Muscle of leg (tissue), 11 donors: ENCODE results near the gene DYSF. TPM values are rescaled to one million over a fixed set of nuclear protein-coding genes. Genes with fewer than 3 reads are reported as not detected.

Source experiments
- DNase-seq: peaks from one replicate; pipeline ENCODE4 v3.0.0; 2013
- H3K27ac ChIP-seq: one replicate; pipeline ENCODE4 v1.5.1; 2013; ENCODE audit warnings: mild to moderate bottlenecking, low read length, control low read depth
- H3K27me3 ChIP-seq: one replicate; pipeline ENCODE4 v1.6.1; 2013; ENCODE audit warnings: low read length; ENCODE audit not compliant: control insufficient read depth, insufficient read depth
- H3K36me3 ChIP-seq: one replicate; pipeline ENCODE4 v1.6.1; 2013; ENCODE audit warnings: low read length; ENCODE audit not compliant: control insufficient read depth, insufficient read depth
- H3K4me1 ChIP-seq: one replicate; pipeline ENCODE4 v1.6.1; 2013; ENCODE audit warnings: low read length; ENCODE audit not compliant: control insufficient read depth, insufficient read depth
- H3K4me3 ChIP-seq: one replicate; pipeline ENCODE4 v1.5.1; 2013; ENCODE audit warnings: low read length, control low read depth
- H3K9me3 ChIP-seq: replicated peaks from 2 replicates; pipeline ENCODE4 v1.6.1; 2013; ENCODE audit warnings: low read depth, low read length; ENCODE audit not compliant: control insufficient read depth
- WGBS: methylation state at CpG from one replicate; pipeline ENCODE4 v1.1.5; 2013; ENCODE audit warnings: missing lambda C conversion rate; ENCODE audit not compliant: insufficient coverage; 5-methylcytosine and 5-hydroxymethylcytosine counted together
- polyA plus RNA-seq, 8 donors: library from polyadenylated mRNA; unstranded; fragments of 120-200 nt; gene quantifications; one replicate each; pipeline versions ENCODE4 v1.2.1 to v1.2.3, GENCODE V29; 2013; ENCODE audit warnings: inconsistent platforms in 1 of 8, low replicate concordance in 1 of 8; ENCODE audit not compliant: insufficient read length in 8 of 8, insufficient read depth in 1 of 8
- total RNA-seq: library from RNA; stranded (reverse); fragments of 120-200 nt; gene quantifications from one replicate; pipeline ENCODE4 v1.2.4, GENCODE V29; 2013

The DYSF gene
- total and polyA plus RNA-seq, 9 donors: 51.6 to 152 (median 106) TPM

DNA sequence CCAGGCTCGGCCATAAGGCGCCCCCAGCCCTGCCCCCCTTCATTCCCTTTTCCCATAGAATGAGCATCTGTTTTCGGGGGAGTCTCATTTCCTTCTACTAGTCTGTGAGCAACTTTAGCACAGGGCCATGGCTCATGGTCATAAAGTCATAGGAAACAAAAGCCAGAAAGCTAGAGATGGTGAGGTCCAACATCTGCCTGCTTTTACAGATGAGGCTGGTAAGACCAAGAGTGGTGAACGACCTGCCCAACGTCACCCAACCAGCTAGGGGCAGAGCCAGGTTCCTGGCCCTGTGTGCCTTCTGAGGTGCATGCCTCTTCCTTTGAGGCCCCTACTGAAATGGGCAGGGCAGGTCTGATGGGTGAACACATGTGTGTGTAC, 212.7 kb downstream of the DYSF start:
- Histone ChIP-seq H3K9me3 (no peaks in the 10 kb centered on the region), H3K36me3 (peaks cover 58% of the 10 kb centered on the region), H3K4me1 (no peaks in the 10 kb centered on the region), H3K27ac (no peak overlapping the region), H3K4me3 (no peak overlapping the region), H3K27me3 (no peaks in the 10 kb centered on the region)
- 69% methylated on average over 2 of the region's 5 CpGs for WGBS
- DNase-seq: no peak

GRCh38 chr2:71667256-71668182, 214.2 kb downstream of the DYSF start:
- peaks cover 65% of the 10 kb centered on the region for H3K36me3 ChIP-seq
- DNase-seq: no peak
- no peaks in the 10 kb centered on the region for H3K27me3 ChIP-seq
- H3K27ac ChIP-seq: no peak overlapping the region
- no peaks in the 10 kb centered on the region for H3K9me3 ChIP-seq
- 65% methylated on average over 9 of the region's 15 CpGs for WGBS
- H3K4me3 ChIP-seq: no peak overlapping the region
- peaks cover 4% of the 10 kb centered on the region for H3K4me1 ChIP-seq

DNA sequence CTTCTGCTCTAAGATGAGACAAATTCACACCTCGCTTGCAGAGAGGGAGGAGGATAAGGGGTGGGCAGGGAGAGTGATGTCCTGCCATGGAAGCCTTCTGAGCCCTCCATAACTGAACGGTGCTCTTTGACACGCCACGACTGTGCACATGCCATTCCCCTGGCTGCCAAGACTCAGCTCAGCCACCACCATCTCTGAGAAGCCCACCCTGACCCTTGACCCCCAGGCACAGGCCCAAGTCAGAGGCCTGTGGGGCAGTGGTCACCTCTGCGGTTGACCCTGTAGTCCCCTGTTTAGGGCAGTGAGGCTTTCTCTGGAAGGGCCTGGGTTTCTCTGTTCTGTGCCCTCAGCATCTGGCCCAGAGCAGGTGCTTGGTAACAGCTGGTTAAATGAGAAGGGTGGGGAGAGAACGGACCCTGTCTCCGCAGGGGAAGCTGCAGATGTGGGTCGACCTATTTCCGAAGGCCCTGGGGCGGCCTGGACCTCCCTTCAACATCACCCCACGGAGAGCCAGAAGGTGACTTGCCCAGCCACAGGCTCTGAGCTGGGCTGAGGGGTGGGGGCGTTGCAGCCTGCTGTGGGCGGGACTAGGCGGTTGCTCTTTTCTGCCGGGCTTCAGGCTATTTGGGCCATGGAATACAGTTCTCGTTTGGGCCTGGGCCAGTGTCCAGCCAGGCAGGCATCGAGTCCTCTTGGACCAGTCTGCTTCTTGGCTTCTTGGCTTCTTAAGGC, 215.1 kb downstream of the DYSF start:
- H3K27me3 ChIP-seq: no peaks in the 10 kb centered on the region
- H3K4me3 ChIP-seq: no peak overlapping the region
- H3K27ac ChIP-seq: no peak overlapping the region
- DNase-seq: no peak
- no peaks in the 10 kb centered on the region for H3K9me3 ChIP-seq
- WGBS: 72% methylated on average over 8 of the region's 17 CpGs
- H3K36me3 ChIP-seq: peaks cover 69% of the 10 kb centered on the region
- H3K4me1 ChIP-seq: peaks cover 8% of the 10 kb centered on the region

DNA sequence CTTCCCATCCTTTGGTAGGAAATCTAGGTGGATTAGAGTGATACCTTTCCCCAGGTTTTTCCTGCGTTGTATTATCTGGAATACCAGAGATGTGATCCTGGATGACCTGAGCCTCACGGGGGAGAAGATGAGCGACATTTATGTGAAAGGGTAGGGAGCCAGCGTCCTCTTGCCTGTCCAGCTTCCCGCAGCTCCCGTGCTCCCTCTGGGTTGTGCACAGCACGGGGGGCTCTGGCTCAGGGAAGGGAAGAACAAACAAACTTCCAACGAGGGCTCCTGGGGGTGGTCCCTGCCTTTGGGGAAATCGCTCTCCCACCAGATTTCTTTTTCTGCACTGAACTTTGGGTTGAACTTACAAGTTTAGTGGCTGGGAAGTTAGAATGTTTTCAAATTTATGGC, 215.7 kb downstream of the DYSF start:
- Histone ChIP-seq H3K36me3 (peaks cover 69% of the 10 kb centered on the region), H3K27me3 (no peaks in the 10 kb centered on the region), H3K9me3 (no peaks in the 10 kb centered on the region), H3K4me1 (peaks cover 8% of the 10 kb centered on the region), H3K27ac (no peak overlapping the region), H3K4me3 (no peak overlapping the region)
- WGBS: 65% methylated on average over 4 of the region's 9 CpGs
- no peak for DNase-seq

- H3K4me1 ChIP-seq: peaks cover 8% of the 10 kb centered on the region
- H3K27me3 ChIP-seq: no peaks in the 10 kb centered on the region
- H3K9me3 ChIP-seq: no peaks in the 10 kb centered on the region
- no peak for DNase-seq
- H3K36me3 ChIP-seq: peaks cover 67% of the 10 kb centered on the region
- no peak overlapping the region for H3K27ac ChIP-seq
- WGBS: 89% methylated on average over 8 of the region's 8 CpGs
- H3K4me3 ChIP-seq: no peak overlapping the region
Observed at GRCh38 chr2:71669628-71670429, 216.5 kb downstream of the DYSF start.

DNA sequence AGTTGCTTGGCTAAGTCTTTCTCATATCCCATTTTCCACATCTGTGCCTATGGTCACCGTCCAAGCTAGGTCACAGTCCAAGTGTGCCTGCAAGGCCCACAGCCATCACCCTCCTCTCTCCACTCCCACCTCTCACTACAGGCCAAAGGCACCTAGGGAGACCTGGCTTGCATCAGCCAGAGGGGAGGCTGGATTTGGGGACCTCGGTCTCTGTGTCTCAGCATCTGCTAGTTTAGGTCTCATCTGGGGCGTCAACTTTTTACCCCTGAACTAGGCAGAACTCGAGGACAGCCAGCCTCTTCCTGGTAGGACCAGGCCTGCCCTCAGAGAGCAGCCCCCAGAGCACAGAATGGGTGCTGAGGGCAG, 217.1 kb downstream of the DYSF start:
- no peak for DNase-seq
- H3K4me1 ChIP-seq: peaks cover 8% of the 10 kb centered on the region
- no peak overlapping the region for H3K4me3 ChIP-seq
- H3K9me3 ChIP-seq: no peaks in the 10 kb centered on the region
- H3K27me3 ChIP-seq: no peaks in the 10 kb centered on the region
- H3K27ac ChIP-seq: no peak overlapping the region
- 100% methylated on average over 1 of the region's 4 CpGs for WGBS
- peaks cover 61% of the 10 kb centered on the region for H3K36me3 ChIP-seq

GRCh38 chr2:71671203-71671854, 218.0 kb downstream of the DYSF start:
- 77% methylated on average over 6 of the region's 6 CpGs for WGBS
- Histone ChIP-seq H3K4me3 (no peak overlapping the region), H3K27me3 (no peaks in the 10 kb centered on the region), H3K9me3 (no peaks in the 10 kb centered on the region), H3K36me3 (peaks cover 54% of the 10 kb centered on the region), H3K4me1 (peaks cover 8% of the 10 kb centered on the region), H3K27ac (no peak overlapping the region)
- no peak for DNase-seq

- H3K36me3 ChIP-seq: peaks cover 45% of the 10 kb centered on the region
- 40% methylated on average over 24 of the region's 28 CpGs for WGBS
- H3K9me3 ChIP-seq: no peaks in the 10 kb centered on the region
- peaks cover 8% of the 10 kb centered on the region for H3K4me1 ChIP-seq
- DNase-seq: no peak
- no peak overlapping the region for H3K4me3 ChIP-seq
- H3K27ac ChIP-seq: no peak overlapping the region
- H3K27me3 ChIP-seq: no peaks in the 10 kb centered on the region
Observed at GRCh38 chr2:71671895-71672825, 218.8 kb downstream of the DYSF start.
